ENCODE results near the gene SACS.
"Not testable (repeated sequence)": the region's sequence is repeated elsewhere in the genome, so short reads cannot be mapped to it uniquely, and the experiment has no call there.

Gene SACS

DNA sequence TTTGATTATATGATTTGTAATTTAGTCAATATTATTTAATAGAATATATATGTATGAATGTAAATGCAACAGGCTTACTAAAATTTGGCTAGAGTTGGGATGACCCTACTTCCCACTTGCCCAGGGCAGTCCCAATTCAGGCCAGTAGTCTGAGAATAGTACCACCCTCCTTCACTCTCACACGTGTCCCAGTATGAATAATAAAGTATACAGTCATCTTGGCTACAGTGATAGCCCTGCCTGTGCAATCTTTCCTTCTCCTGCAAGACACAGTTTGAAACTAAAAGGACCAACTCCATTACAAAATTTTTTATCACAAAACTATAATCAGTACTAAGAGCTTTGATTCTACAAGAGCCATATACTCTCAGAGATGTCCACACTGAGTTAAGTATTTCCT is 76.2 kb downstream of the SACS start:
- DNase-seq (ENCODE audit: low read depth), result no peak

GRCh38 chr13:23356368-23356767 is 77.1 kb downstream of the SACS start:
- DNase-seq (ENCODE audit: low read depth), result no peak

GRCh38 chr13:23354520-23354919 is 79.0 kb downstream of the SACS start:
- DNase-seq (ENCODE audit: low read depth), result no peak

GRCh38 chr13:23352161-23352560 is 81.3 kb downstream of the SACS start:
- no peak for DNase-seq (ENCODE audit: low read depth)

DNA sequence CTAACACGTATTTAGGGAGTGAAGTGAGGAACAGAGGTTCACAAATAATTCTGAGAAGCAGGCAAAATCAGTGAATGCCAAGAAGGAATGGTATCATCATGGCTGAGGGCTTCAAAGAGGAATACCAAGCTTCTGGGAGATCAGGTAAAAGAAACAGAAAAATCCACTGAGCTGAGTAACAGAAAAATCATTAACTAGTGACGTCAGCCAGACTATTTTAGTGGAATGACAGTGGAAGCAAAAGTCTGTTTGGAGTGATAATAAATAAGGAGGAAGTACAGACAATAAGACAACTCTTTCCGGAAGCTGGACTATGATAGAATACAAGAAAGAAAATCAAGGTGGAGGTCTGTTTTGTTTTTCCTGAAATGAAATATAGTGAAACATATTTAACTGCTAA is 83.5 kb downstream of the SACS start:
- DNase-seq (ENCODE audit: low read depth), result no peak

- no peak for DNase-seq (ENCODE audit: low read depth)
Measured at GRCh38 chr13:23349161-23349897, 84.2 kb downstream of the SACS start.

GRCh38 chr13:23348262-23349127 is 85.0 kb downstream of the SACS start:
- no peak for DNase-seq (ENCODE audit: low read depth)

- no peak for DNase-seq (ENCODE audit: low read depth)
Measured at GRCh38 chr13:23347601-23348000, 85.9 kb downstream of the SACS start.

GRCh38 chr13:23344931-23345595 is 88.4 kb downstream of the SACS start:
- no peak for DNase-seq (ENCODE audit: low read depth)

DNA sequence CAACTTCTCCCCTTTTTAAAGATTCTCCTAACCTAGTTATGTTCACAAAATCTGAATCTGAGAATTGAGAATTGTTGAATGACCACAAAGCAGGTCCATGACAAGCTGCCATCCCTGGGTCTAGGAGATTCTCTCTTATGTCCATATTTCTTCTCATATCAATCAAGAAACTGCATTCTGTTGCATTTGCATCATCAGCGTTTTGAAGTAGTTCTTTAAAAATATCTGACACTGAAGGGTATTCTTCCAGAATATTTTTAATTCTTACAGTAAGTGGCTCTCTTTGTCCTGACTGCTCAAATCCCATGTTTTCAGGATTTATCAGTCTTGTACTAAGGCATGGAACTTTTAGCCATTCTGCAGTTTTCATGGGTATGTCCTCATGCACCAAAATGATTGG is 94.3 kb downstream of the SACS start:
- DNase-seq (ENCODE audit: low read depth), result no peak

DNA sequence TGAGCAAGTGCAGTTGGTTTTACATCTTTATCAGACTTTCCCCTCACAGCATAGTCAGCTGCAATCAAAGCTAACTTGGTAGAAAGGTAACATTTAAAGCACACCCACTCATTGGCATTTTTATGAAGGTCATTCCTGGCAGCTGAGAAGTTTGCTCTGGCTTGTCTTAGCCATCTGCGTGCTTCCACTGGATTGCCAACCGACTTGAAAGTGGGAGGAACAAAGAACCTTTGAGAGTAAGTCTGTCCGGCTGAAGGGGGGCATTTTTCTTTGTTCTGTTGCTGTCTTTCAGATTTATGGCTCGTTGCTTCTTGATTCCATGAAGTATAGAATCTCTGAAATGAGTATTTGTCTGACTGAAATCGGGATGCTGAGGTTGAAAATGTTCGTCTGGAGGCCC is 103.1 kb downstream of the SACS start:
- no peak for DNase-seq (ENCODE audit: low read depth)

GRCh38 chr13:23325191-23325590 is 108.3 kb downstream of the SACS start:
- no peak for DNase-seq (ENCODE audit: low read depth)

GRCh38 chr13:23323946-23324709 is 109.4 kb downstream of the SACS start:
- DNase-seq (ENCODE audit: low read depth), result no peak

GRCh38 chr13:23322353-23323336 is 110.9 kb downstream of the SACS start:
- DNase-seq (ENCODE audit: low read depth), result no peak

DNA sequence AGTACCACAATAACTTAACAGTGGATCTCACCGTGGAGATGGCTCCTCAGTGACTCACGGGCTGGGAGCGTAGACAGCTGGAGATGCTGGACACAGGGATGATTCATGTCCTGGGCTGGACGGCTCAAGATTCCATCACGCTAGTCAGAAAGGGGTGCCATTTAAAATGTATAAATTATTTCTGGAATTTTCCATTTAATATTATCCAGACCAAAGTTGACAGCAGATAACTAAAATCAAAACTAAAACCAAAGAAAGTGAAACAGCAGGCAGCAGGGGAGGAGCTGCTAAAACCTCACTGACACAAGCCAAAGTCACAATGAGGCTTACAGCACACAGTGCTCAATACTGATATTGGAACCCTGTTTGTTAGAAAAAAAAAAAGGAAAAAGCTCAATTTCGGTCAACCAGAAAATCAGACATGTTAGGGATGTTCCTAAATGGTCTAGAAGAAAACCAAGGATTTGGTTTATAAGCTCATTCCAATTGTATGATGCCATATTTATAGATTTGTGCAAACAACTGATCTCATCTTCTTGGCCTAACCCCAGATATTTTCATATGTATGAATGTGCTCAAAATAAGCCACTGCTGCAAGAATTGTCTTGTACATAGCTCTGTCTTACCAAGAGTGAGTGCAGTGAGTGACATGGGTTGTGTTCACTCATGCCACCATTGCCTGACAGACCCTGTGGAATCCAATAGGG is 111.8 kb downstream of the SACS start:
- peak; percentile 97 for DNase-seq (ENCODE audit: low read depth)

- no peak for DNase-seq (ENCODE audit: low read depth)
Measured at GRCh38 chr13:23320926-23321534, 112.5 kb downstream of the SACS start.

DNA sequence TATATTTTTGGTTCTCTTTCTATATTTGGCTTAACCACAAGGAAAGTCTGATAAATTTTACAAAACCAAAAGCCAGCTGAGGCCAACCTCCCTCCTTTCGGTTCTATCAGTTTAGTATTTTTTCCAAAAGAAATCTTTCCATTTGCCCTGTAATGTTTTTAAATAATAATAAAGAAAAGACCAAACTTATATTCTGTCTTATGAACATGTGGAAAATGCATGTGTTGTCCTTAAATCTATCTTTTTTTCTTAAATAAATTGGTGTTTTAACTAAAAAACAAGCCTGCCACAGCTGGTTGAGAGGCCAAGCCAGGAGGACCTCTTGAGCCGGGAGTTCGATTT is 113.6 kb downstream of the SACS start:
- DNase-seq (ENCODE audit: low read depth), result no peak

GRCh38 chr13:23314837-23315236 is 118.7 kb downstream of the SACS start:
- DNase-seq (ENCODE audit: low read depth), result not testable (repeated sequence)

GRCh38 chr13:23292586-23292985 is 140.9 kb downstream of the SACS start:
- DNase-seq (ENCODE audit: low read depth), result no peak

- no peak for DNase-seq (ENCODE audit: low read depth)
Measured at GRCh38 chr13:23289917-23290357, 143.6 kb downstream of the SACS start.

Measured in non-pigmented ciliary epithelial cell (primary cell).